Transverse colon (tissue), 4 donors: Measurements from ENCODE around the gene IL13. TPM values are rescaled to one million over a fixed set of nuclear protein-coding genes. Genes with fewer than 3 reads are reported as not detected.

Source experiments
- DNase-seq: peaks from one replicate; pipeline ENCODE4 v3.0.0-alpha.2; 2019
- H3K27ac ChIP-seq, 4 donors: fragments of 200-600 bp; sonication (generic); 2 replicates each; pipeline ENCODE4 v1.5.1; 2016 to 2018; ENCODE audit warnings: inconsistent platforms in 4 of 4
- H3K27me3 ChIP-seq: fragments of 200-600 bp; sonication (generic); 2 replicates; pipeline ENCODE4 v1.5.1; 2017; ENCODE audit warnings: inconsistent platforms
- H3K36me3 ChIP-seq, 4 donors: fragments of 200-600 bp; sonication (generic); 2 replicates each; pipeline ENCODE4 v1.5.1; 2017 to 2019; ENCODE audit warnings: inconsistent platforms in 4 of 4
- H3K4me1 ChIP-seq, 4 donors: fragments of 200-600 bp; sonication (generic); 2 replicates each; pipeline ENCODE4 v1.5.1; 2017 to 2020; ENCODE audit warnings: inconsistent platforms in 4 of 4
- H3K4me3 ChIP-seq, 4 donors: fragments of 200-600 bp; sonication (generic); 1 replicate in 1 of 4; 2 replicates in 3 of 4; pipeline versions ENCODE4 v1.5.1 to v1.6.1; 2017 to 2019; ENCODE audit warnings: inconsistent platforms in 4 of 4
- H3K9me3 ChIP-seq, 2 donors: fragments of 200-600 bp; sonication (generic); 2 replicates each; pipeline ENCODE4 v1.5.1; 2017 to 2019; ENCODE audit warnings: inconsistent platforms in 2 of 2
- CTCF ChIP-seq, 5 experiments: fragments of 200-600 bp in 3 of 5; fragments of 450-650 bp in 2 of 5; sonication (generic) in 3 of 5; IDR thresholded peaks; 1 replicate in 2 of 5; 2 replicates in 3 of 5; pipeline ENCODE4 v1.5.1; 2016 to 2017; ENCODE audit warnings: antibody characterized with exemption in 5 of 5, inconsistent platforms in 3 of 5, mild to moderate bottlenecking in 2 of 5, moderate library complexity in 1 of 5
- EP300 ChIP-seq: sonication (generic); formaldehyde crosslinking; IDR thresholded peaks from one replicate; pipeline ENCODE4 v1.6.1; 2017; ENCODE audit warnings: antibody characterized with exemption, low read depth
- POLR2A ChIP-seq: fragments of 450-650 bp; IDR thresholded peaks from one replicate; pipeline ENCODE4 v1.6.1; 2016; ENCODE audit warnings: antibody characterized with exemption, mild to moderate bottlenecking, moderate library complexity
- POLR2AphosphoS5 ChIP-seq, 3 donors: sonication (generic); formaldehyde crosslinking; IDR thresholded peaks; one replicate each; pipeline ENCODE4 v1.6.1; 2016; ENCODE audit warnings: antibody characterized with exemption in 3 of 3
- WGBS, 2 donors: methylation state at CpG; one replicate each; pipeline ENCODE4 v1.1.5; 2018; ENCODE audit warnings: low coverage in 1 of 2; 5-methylcytosine and 5-hydroxymethylcytosine counted together
- in situ Hi-C, 4 donors: fragments of 200-750 bp; cut with MboI; loops; one replicate each; pipeline versions ENCODE4 v1.15.0 to v1.15.1; 2017; ENCODE audit warnings: low sequenced_read_pairs in 3 of 4, low pct_ligation_motif_present in 1 of 4, low pct_unique_long_range_greater_than_20kb in 1 of 4
- intact Hi-C: fragments of 100-400 bp; cut with DNase I; formaldehyde crosslinking; loops from one replicate; pipeline ENCODE4 v1.15.1; 2023; ENCODE audit warnings: low total_unique reads
- total RNA-seq, 4 donors: library from RNA; depleted of rRNA; stranded (reverse); fragments of >200 nt; gene quantifications; one replicate each; pipeline ENCODE4 v1.1.0, GENCODE V29; 2016

The IL13 gene
- total RNA-seq, 4 donors from 2014 or later: not detected

DNA sequence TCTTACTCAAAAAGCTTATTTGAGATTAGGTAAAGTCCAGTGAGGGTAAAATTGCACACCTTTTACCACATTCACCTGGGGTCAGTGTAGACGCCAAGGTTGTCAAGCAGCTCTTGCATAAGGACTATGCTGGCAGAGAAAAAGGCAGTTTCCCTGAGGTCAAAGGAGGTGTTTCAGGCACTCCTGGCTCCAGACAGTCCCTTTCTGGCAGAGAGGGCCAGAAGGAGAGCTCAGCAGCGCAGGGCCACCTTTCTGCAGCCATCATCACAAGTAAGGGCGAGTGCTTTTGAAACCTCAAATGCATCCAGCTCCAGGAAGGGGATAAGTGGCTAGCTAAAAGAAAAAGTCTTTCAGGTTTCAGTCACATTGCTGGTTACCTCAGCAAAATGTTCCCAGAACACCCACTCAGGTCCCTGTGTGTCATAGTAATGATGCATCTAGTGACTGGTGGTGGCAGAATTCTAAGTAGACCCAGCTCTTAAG is 16.7 kb upstream of the IL13 start:
- Histone ChIP-seq H3K27ac (no peak overlapping the region), H3K4me1 (no peaks in the 10 kb centered on the region), H3K27me3 (no peaks in the 10 kb centered on the region), H3K4me3 (no peak overlapping the region), H3K36me3 (peaks cover 0 to 57% (median 28%) of the 10 kb centered on the region in 4 donors), H3K9me3 (no peaks in the 10 kb centered on the region)
- WGBS, 2 donors: 88 to 97% methylated on average over 1 to 3 of the region's 3 CpGs
- in situ Hi-C loops (no loop called here), intact Hi-C loops (no loop called here)
- TF ChIP-seq EP300 (no peak), CTCF (IDR thresholded peaks at IDR 0.05) (no peak), POLR2AphosphoS5 (IDR thresholded peaks at IDR 0.05) (no peak), POLR2A (no peak)
- no peak for DNase-seq

DNA sequence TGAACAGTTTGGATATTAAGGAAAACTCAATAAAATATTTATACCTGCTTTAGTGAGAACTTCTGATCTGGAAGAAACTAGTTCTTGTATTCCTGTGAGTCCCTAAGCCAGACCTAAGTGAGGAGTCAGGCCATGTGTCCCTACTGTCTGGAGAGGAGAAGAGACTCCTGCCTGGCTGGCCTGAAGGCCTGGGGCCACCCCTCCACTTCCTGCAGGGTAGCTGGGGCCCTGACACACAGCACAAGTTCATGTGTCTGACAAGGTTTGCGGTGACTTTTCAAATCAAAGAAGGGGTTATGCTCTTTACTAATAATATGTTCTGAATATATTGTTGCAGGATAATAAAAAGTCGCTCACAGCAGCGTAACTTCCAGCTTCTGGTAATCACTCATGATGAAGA is 16.1 kb upstream of the IL13 start:
- Histone ChIP-seq H3K27me3 (no peaks in the 10 kb centered on the region), H3K27ac (no peak overlapping the region), H3K36me3 (peaks cover 0 to 57% (median 28%) of the 10 kb centered on the region in 4 donors), H3K4me3 (no peak overlapping the region), H3K9me3 (no peaks in the 10 kb centered on the region), H3K4me1 (no peaks in the 10 kb centered on the region)
- intact Hi-C loops: no loop called here
- no peak for DNase-seq
- 90 to 100% methylated on average over 2 to 3 of the region's 3 CpGs for WGBS, 2 donors
- TF ChIP-seq CTCF (IDR thresholded peaks at IDR 0.05) (no peak), EP300 (no peak), POLR2A (no peak), POLR2AphosphoS5 (IDR thresholded peaks at IDR 0.05) (no peak)
- in situ Hi-C loops: no loop called here

- H3K27ac ChIP-seq: no peak overlapping the region
- H3K27me3 ChIP-seq: no peaks in the 10 kb centered on the region
- no peak overlapping the region for H3K4me3 ChIP-seq
- TF ChIP-seq CTCF (IDR thresholded peaks at IDR 0.05) (no peak), POLR2AphosphoS5 (IDR thresholded peaks at IDR 0.05) (no peak), POLR2A (no peak), EP300 (no peak)
- H3K9me3 ChIP-seq: no peaks in the 10 kb centered on the region
- in situ Hi-C loops: no loop called here
- no peak for DNase-seq
- intact Hi-C loops: no loop called here
- peaks cover 0 to 39% (median 18%) of the 10 kb centered on the region in 4 donors for H3K36me3 ChIP-seq
- no peaks in the 10 kb centered on the region for H3K4me1 ChIP-seq
Observed at GRCh38 chr5:132644177-132644576, 13.8 kb upstream of the IL13 start.

DNA sequence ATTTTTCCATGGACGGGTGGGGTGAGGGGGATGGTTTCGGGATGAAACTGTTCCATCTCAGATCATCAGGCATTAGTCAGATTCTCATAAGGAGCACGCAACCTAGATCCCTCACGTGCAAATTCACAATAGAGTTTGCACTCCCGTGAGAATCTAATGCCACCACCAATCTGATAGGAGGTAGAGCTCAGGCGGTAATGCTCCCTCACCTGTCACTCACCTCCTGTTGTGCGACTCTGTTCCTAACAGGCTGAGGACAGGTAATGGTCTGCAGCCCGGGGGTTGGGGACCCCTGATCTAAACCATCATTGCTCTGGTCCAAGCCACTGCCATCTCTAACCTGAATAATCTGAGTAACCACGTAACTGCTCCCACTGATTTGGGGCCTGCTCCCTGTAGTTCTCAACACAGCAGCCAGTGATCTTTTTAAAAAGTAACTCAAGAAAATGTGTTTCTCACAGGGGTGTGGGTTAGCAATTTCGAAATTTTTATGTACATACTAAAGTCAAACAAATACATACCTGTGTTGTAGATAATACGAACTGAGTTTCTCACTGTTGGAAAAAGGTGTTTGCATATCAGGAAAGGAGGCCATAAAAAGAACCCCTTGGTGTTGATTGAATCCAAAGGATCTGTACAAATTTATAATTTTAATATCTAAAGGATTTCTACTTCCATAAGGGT is 11.2 kb upstream of the IL13 start:
- WGBS, 2 donors: 79 to 85% methylated on average over 7 to 11 of the region's 11 CpGs
- Histone ChIP-seq H3K4me1 (no peaks in the 10 kb centered on the region), H3K36me3 (peaks cover 0 to 17% (median 6%) of the 10 kb centered on the region in 4 donors), H3K27me3 (no peaks in the 10 kb centered on the region), H3K27ac (no peak overlapping the region), H3K4me3 (no peak overlapping the region), H3K9me3 (no peaks in the 10 kb centered on the region)
- DNase-seq: no peak
- TF ChIP-seq POLR2A: no peak
- TF ChIP-seq CTCF (IDR thresholded peaks at IDR 0.05): no peak
- no peak for TF ChIP-seq POLR2AphosphoS5 (IDR thresholded peaks at IDR 0.05)
- no peak for TF ChIP-seq EP300
- intact Hi-C loops: no loop called here
- in situ Hi-C loops: no loop called here
